ENCODE data around the gene HIC1. TPM values are rescaled to one million over a fixed set of nuclear protein-coding genes. Genes with fewer than 3 reads are reported as not detected.

HIC1 gene
- total and polyA plus RNA-seq, 2 of the 4 experiments (the other 2 are of a cell fraction), result 10.4 to 23.0 TPM

- Histone ChIP-seq H3K27me3 (ENCODE audit: control insufficient read depth, insufficient read depth, low read length) (no peaks in the 10 kb centered on the region), H3K79me1 (ENCODE audit: low read depth in 1 of 2, low read length in 2 of 2) (peaks cover 0 to 93% of the 10 kb centered on the region in 2 experiments; a peak in 3 of 4 replicates), H3K56ac (ENCODE audit: extremely low read depth, insufficient read depth, low read length) (peak overlapping the region; percentile 66; the same call in 1 of the 2 replicates), H3K4ac (ENCODE audit: low read depth, low read length) (peak overlapping the region; percentile 86), H3K18ac (ENCODE audit: low read depth, low read length) (peak overlapping the region; percentile 75), H2AK5ac (ENCODE audit: low read depth, low read length) (peak overlapping the region; percentile 87), H2AK9ac (replicated peaks; ENCODE audit: low read depth, low read length, poor library complexity) (peak overlapping the region; percentile 85), H2AFZ (replicated peaks; ENCODE audit: low read length, poor library complexity) (peak overlapping the region; percentile 54), H3K23ac (ENCODE audit: low read depth, low read length) (peak overlapping the region; percentile 88), H3K4me3 (ENCODE audit: insufficient read depth, low read depth, low read length) (no peak overlapping the region), H2BK20ac (ENCODE audit: low read depth, low read length) (peak overlapping the region; percentile 81), H3K4me1 (ENCODE audit: control insufficient read depth, insufficient read depth, low read length) (peaks cover 36% of the 10 kb centered on the region), H4K91ac (ENCODE audit: insufficient read depth, low read depth, low read length) (peak overlapping the region; percentile 92), H3K9ac (ENCODE audit: low read depth, low read length) (peak overlapping the region; percentile 50), H2BK5ac (ENCODE audit: low read depth, low read length, poor library complexity, severe bottlenecking) (peak overlapping the region; percentile 85), H4K20me1 (ENCODE audit: insufficient read depth, low read length) (no peaks in the 10 kb centered on the region), H3K14ac (replicated peaks; ENCODE audit: low read depth, low read length) (peak overlapping the region; percentile 97), H2BK15ac (ENCODE audit: low read depth, low read length) (peak overlapping the region; percentile 87; the same call in 2 of the 3 replicates), H3K36me3 (ENCODE audit: control insufficient read depth, insufficient read depth, low read length) (peaks cover 16% of the 10 kb centered on the region), H3K4me2 (ENCODE audit: low read depth, low read length) (peak overlapping the region; percentile 12), H3K9me1 (ENCODE audit: insufficient read depth, low read length) (peaks cover 56% of the 10 kb centered on the region), H3K9me3 (ENCODE audit: control insufficient read depth, insufficient read depth, low read length) (no peaks in the 10 kb centered on the region), H4K8ac (ENCODE audit: low read depth in 2 of 2, low read length in 2 of 2) (peak overlapping the region; percentile 52 to 93), H3K27ac (ENCODE audit: insufficient read depth, low read length) (peak overlapping the region; percentile 77), H4K5ac (ENCODE audit: low read depth, low read length) (peak overlapping the region; percentile 76), H2BK120ac (ENCODE audit: low read depth, low read length) (peak overlapping the region; percentile 58)
- no TSS peak for BruUV-seq (replicated peaks)
- peak; percentile 64 for ATAC-seq (ENCODE audit: low read depth)
- dilution Hi-C loops (cut with HindIII; ENCODE audit: low sequenced_read_pairs, unreplicated experiment) (no loop called here), in situ Hi-C loops (cut with MboI; ENCODE audit: low sequenced_read_pairs) (no loop called here), intact Hi-C loops (cut with micrococcal nuclease) (no loop called here)
- ChIA-PET POLR2A (ENCODE audit: unreplicated experiment) (no interaction called here), CTCF (interaction anchor here (2.9 kb wide), 1 partner anchor 160 kb away, joined by 12 read pairs; no protein-coding TSS in a partner anchor)
- DNase-seq, result peak; percentile 86
- no CpG with 5 or more reads among the region's 13 CpGs for WGBS, 2 experiments (ENCODE audit: extremely low coverage in 2 of 2, insufficient read length in 1 of 2)
- TF ChIP-seq USF2 (IDR thresholded peaks at IDR 0.05; ENCODE audit: low read depth, low read length) (no peak), CTCF (conservative IDR thresholded peaks at IDR 0.05; ENCODE audit: low read depth, low read length) (no peak), RFX5 (IDR thresholded peaks at IDR 0.05; ENCODE audit: low read depth, low read length) (no peak), BHLHE40 (IDR thresholded peaks at IDR 0.05; ENCODE audit: low read depth, low read length) (peak; percentile 78), NFE2L2 (IDR thresholded peaks at IDR 0.05; ENCODE audit: low read depth, low read length) (no peak), RAD21 (IDR thresholded peaks at IDR 0.05; ENCODE audit: low read length) (no peak), FOS (IDR thresholded peaks at IDR 0.05; ENCODE audit: low read depth, low read length) (no peak), ELK1 (IDR thresholded peaks at IDR 0.05; ENCODE audit: borderline replicate concordance, low read depth, low read length) (no peak), SMC3 (IDR thresholded peaks at IDR 0.05; ENCODE audit: low read depth, low read length) (no peak), MAZ (IDR thresholded peaks at IDR 0.05; ENCODE audit: borderline replicate concordance, low read depth, low read length) (peak; percentile 61; the same call in 1 of the 2 replicates), CEBPB (IDR thresholded peaks at IDR 0.05; ENCODE audit: low read depth, low read length) (peak; percentile 68; the same call in 1 of the 2 replicates), POLR2A (IDR thresholded peaks at IDR 0.05; ENCODE audit: low read depth, low read length) (no peak; the same call in 1 of the 2 replicates), RCOR1 (IDR thresholded peaks at IDR 0.05; ENCODE audit: insufficient replicate concordance, low read length) (no peak)
Observed at GRCh38 chr17:2084766-2085647, 30.1 kb downstream of the HIC1 start.
